H1 (cell line): ENCODE data around the gene SAG. TPM values are rescaled to one million over a fixed set of nuclear protein-coding genes. Genes with fewer than 3 reads are reported as not detected.

Experiments used
- CTCF ChIA-PET: fragments of 300-600 bp; sonication (Branson Sonifier 250); formaldehyde crosslinking; loops from one replicate; lab custom pipeline; 2021; ENCODE audit not compliant: partially characterized antibody; lab: Charles Lee
- POLR2A ChIA-PET: fragments of 300-600 bp; sonication (Branson Sonifier 250); formaldehyde crosslinking; loops from one replicate; lab custom pipeline; 2021; ENCODE audit warnings: inconsistent platforms; ENCODE audit not compliant: partially characterized antibody; lab: Charles Lee
- DNase-seq, 2 experiments: peaks; one replicate each; pipeline versions ENCODE4 v3.0.0 to v3.0.0-alpha.2; 2010 to 2022; ENCODE audit warnings: low spot score in 2 of 2, low read depth in 1 of 2, mixed read lengths in 1 of 2
- FAIRE-seq: peaks from 2 replicates; lab custom pipeline; 2011; peaks lifted over from hg19 to GRCh38; lab: Jason Lieb, UNC
- H2AFZ ChIP-seq: 2 replicates; pipeline ENCODE4 v1.8.1; 2012; ENCODE audit warnings: low read length, inconsistent platforms
- H2AK5ac ChIP-seq: 2 replicates; pipeline ENCODE4 v1.6.1; 2013; ENCODE audit warnings: low read depth, low read length
- H2BK120ac ChIP-seq: replicated peaks from 2 replicates; pipeline ENCODE3; 2013; ENCODE audit warnings: low read depth, low read length, inconsistent platforms
- H2BK12ac ChIP-seq: 2 replicates; pipeline ENCODE4 v1.6.1; 2013; ENCODE audit warnings: low read depth, low read length
- H2BK15ac ChIP-seq: 2 replicates; pipeline ENCODE4 v1.6.1; 2013; ENCODE audit warnings: low read length
- H2BK20ac ChIP-seq: 2 replicates; pipeline ENCODE4 v1.6.1; 2013; ENCODE audit warnings: low read length
- H2BK5ac ChIP-seq: 2 replicates; pipeline ENCODE4 v1.6.1; 2013; ENCODE audit warnings: low read depth, low read length
- H3K14ac ChIP-seq: 2 replicates; pipeline ENCODE4 v1.6.1; 2013; ENCODE audit warnings: inconsistent platforms; ENCODE audit not compliant: insufficient read length
- H3K18ac ChIP-seq: 2 replicates; pipeline ENCODE4 v1.6.1; 2013; ENCODE audit warnings: low read length; ENCODE audit errors: extremely low read depth
- H3K23ac ChIP-seq: 2 replicates; pipeline ENCODE4 v1.6.1; 2013; ENCODE audit warnings: inconsistent platforms; ENCODE audit not compliant: insufficient read length
- H3K23me2 ChIP-seq: 2 replicates; pipeline ENCODE4 v1.6.1; 2013; ENCODE audit warnings: low read depth, low read length
- H3K27ac ChIP-seq: 2 replicates; pipeline ENCODE4 v1.6.1; 2011; ENCODE audit warnings: low read depth, low read length, inconsistent platforms
- H3K27me3 ChIP-seq, 4 experiments: replicated peaks in 1 of 4; 1 replicate in 1 of 4; 2 replicates in 3 of 4; pipeline versions ENCODE4 v1.6.1 to v1.8.1; 2011 to 2013; ENCODE audit warnings: low read length in 3 of 4, mild to moderate bottlenecking in 3 of 4, inconsistent platforms in 2 of 4, mixed read lengths in 2 of 4, moderate library complexity in 1 of 4; ENCODE audit not compliant: control insufficient read depth in 3 of 4, insufficient read depth in 3 of 4; ENCODE audit errors: extremely low read depth in 1 of 4
- H3K36me3 ChIP-seq, 4 experiments: 2 replicates each; pipeline versions ENCODE4 v1.6.1 to v1.8.1; 2011 to 2013; ENCODE audit warnings: mild to moderate bottlenecking in 4 of 4, low read length in 3 of 4, moderate library complexity in 2 of 4, control low read depth in 1 of 4, inconsistent platforms in 1 of 4; ENCODE audit not compliant: insufficient read depth in 4 of 4, control insufficient read depth in 2 of 4
- H3K4ac ChIP-seq: replicated peaks from 2 replicates; pipeline ENCODE3; 2013; ENCODE audit warnings: low read length, low read depth, mixed read lengths, inconsistent platforms; ENCODE audit not compliant: insufficient read length
- H3K4me1 ChIP-seq, 4 experiments: replicated peaks in 1 of 4; 1 replicate in 1 of 4; 2 replicates in 3 of 4; pipeline versions ENCODE4 v1.6.1 to v1.8.1; 2011 to 2013; ENCODE audit warnings: low read length in 3 of 4, inconsistent platforms in 2 of 4, mixed read lengths in 1 of 4; ENCODE audit not compliant: insufficient read depth in 4 of 4, control insufficient read depth in 3 of 4
- H3K4me2 ChIP-seq, 2 experiments: 2 replicates each; pipeline versions ENCODE4 v1.6.1 to v1.8.1; 2011 to 2013; ENCODE audit warnings: low read depth in 2 of 2, low read length in 2 of 2, control low read depth in 1 of 2, inconsistent platforms in 1 of 2, mild to moderate bottlenecking in 1 of 2; ENCODE audit not compliant: insufficient read depth in 1 of 2
- H3K4me3 ChIP-seq, 4 experiments: fragments of 200-600, 300-600 bp in 1 of 4; sonication (generic), shearing (Covaris generic), sonication (Bioruptor Twin) in 1 of 4; 2 replicates each; pipeline versions ENCODE4 v1.5.1 to v1.8.1; 2011 to 2016; ENCODE audit warnings: low read length in 4 of 4, low read depth in 3 of 4, control low read depth in 2 of 4, inconsistent platforms in 2 of 4, mild to moderate bottlenecking in 2 of 4, mixed read lengths in 1 of 4, moderate library complexity in 1 of 4; ENCODE audit not compliant: insufficient read depth in 2 of 4; ENCODE audit errors: extremely low read depth in 1 of 4
- H3K56ac ChIP-seq: replicated peaks from 2 replicates; pipeline ENCODE3; 2013; ENCODE audit warnings: low read depth, mild to moderate bottlenecking, mixed read lengths, low read length, inconsistent platforms; ENCODE audit not compliant: insufficient read length
- H3K79me1 ChIP-seq: 2 replicates; pipeline ENCODE4 v1.6.1; 2013; ENCODE audit warnings: low read depth, low read length, control low read depth
- H3K79me2 ChIP-seq, 2 experiments: 2 replicates each; pipeline versions ENCODE4 v1.6.1 to v1.8.1; 2012 to 2013; ENCODE audit warnings: low read length in 2 of 2, mild to moderate bottlenecking in 2 of 2, inconsistent platforms in 1 of 2; ENCODE audit not compliant: insufficient read depth in 2 of 2, control insufficient read depth in 1 of 2
- H3K9ac ChIP-seq, 4 experiments: replicated peaks in 1 of 4; 1 replicate in 1 of 4; 2 replicates in 3 of 4; pipeline versions ENCODE4 v1.6.1 to v1.8.1; 2011 to 2013; ENCODE audit warnings: low read depth in 3 of 4, low read length in 3 of 4, control low read depth in 2 of 4, mild to moderate bottlenecking in 2 of 4, moderate library complexity in 2 of 4, inconsistent platforms in 1 of 4; ENCODE audit errors: extremely low read depth in 1 of 4
- H3K9me3 ChIP-seq, 2 experiments: 2 replicates each; pipeline versions ENCODE4 v1.6.1 to v1.8.1; 2012 to 2013; ENCODE audit warnings: mild to moderate bottlenecking in 2 of 2, moderate library complexity in 2 of 2, control low read depth in 1 of 2, inconsistent platforms in 1 of 2, low read depth in 1 of 2, low read length in 1 of 2, mixed read lengths in 1 of 2; ENCODE audit not compliant: insufficient read depth in 2 of 2
- H4K20me1 ChIP-seq, 2 experiments: replicated peaks in 1 of 2; 2 replicates each; pipeline versions ENCODE3 to v1.8.1; 2011 to 2013; ENCODE audit warnings: inconsistent platforms in 2 of 2, low read length in 2 of 2, mild to moderate bottlenecking in 1 of 2; ENCODE audit not compliant: insufficient read depth in 2 of 2, control insufficient read depth in 1 of 2
- H4K5ac ChIP-seq: 2 replicates; pipeline ENCODE4 v1.6.1; 2013; ENCODE audit warnings: low read length, low read depth, mixed read lengths, inconsistent platforms; ENCODE audit not compliant: insufficient read length
- H4K8ac ChIP-seq: 2 replicates; pipeline ENCODE4 v1.8.0; 2013; ENCODE audit warnings: mild to moderate bottlenecking, moderate library complexity, low read length, inconsistent platforms; ENCODE audit not compliant: insufficient read depth; ENCODE audit errors: extremely low read depth
- H4K91ac ChIP-seq: replicated peaks from 2 replicates; pipeline ENCODE3; 2013; ENCODE audit warnings: low read length, mixed read lengths, inconsistent platforms; ENCODE audit not compliant: insufficient read length
- CEBPB ChIP-seq: IDR thresholded peaks from 2 replicates; pipeline ENCODE4 v1.6.1; 2012; ENCODE audit warnings: low read depth, low read length
- CTBP2 ChIP-seq: IDR thresholded peaks from 2 replicates; pipeline ENCODE4 v1.7.0; 2011; ENCODE audit warnings: borderline replicate concordance, mild to moderate bottlenecking, moderate library complexity, mixed read lengths, low read length; ENCODE audit not compliant: insufficient read depth, insufficient read length
- HDAC2 ChIP-seq, 2 experiments: fragments of 300-600 bp in 1 of 2; sonication (generic) in 1 of 2; IDR thresholded peaks; 2 replicates each; pipeline ENCODE4 v1.6.1; 2011 to 2012; ENCODE audit warnings: low read depth in 2 of 2, low read length in 2 of 2, mild to moderate bottlenecking in 2 of 2, moderate library complexity in 2 of 2, borderline replicate concordance in 1 of 2, inconsistent platforms in 1 of 2
- NRF1 ChIP-seq: IDR thresholded peaks from 2 replicates; pipeline ENCODE4 v1.6.1; 2011; ENCODE audit warnings: mild to moderate bottlenecking, low read depth, low read length, improper control_type of control experiment
- POLR2A ChIP-seq, 2 experiments: IDR thresholded peaks; 1 replicate in 1 of 2; 2 replicates in 1 of 2; pipeline ENCODE4 v1.6.1; 2011; ENCODE audit warnings: low read depth in 2 of 2, low read length in 2 of 2, mild to moderate bottlenecking in 2 of 2; ENCODE audit errors: control extremely low read depth in 1 of 2
- RAD21 ChIP-seq, 2 experiments: IDR thresholded peaks in 1 of 2; conservative IDR thresholded peaks in 1 of 2; 2 replicates each; pipeline ENCODE4 v1.6.1; 2011; ENCODE audit warnings: low read depth in 2 of 2, low read length in 2 of 2, improper control_type of control experiment in 1 of 2, inconsistent platforms in 1 of 2, mild to moderate bottlenecking in 1 of 2, moderate library complexity in 1 of 2
- RNF2 ChIP-seq: fragments of 200-900, 300-1000 bp; sonication (generic); IDR thresholded peaks from 2 replicates; pipeline ENCODE4 v1.7.1; 2016; ENCODE audit warnings: borderline replicate concordance, low read depth, mild to moderate bottlenecking, antibody characterized with exemption, low read length; ENCODE audit not compliant: poor library complexity, severe bottlenecking; ENCODE audit errors: missing control alignments
- SP1 ChIP-seq: IDR thresholded peaks from 2 replicates; pipeline ENCODE4 v1.6.1; 2011; ENCODE audit warnings: low read depth, low read length
- SRF ChIP-seq: IDR thresholded peaks from 2 replicates; pipeline ENCODE4 v1.6.1; 2011; ENCODE audit warnings: mild to moderate bottlenecking, low read depth, low read length, moderate library complexity
- TCF12 ChIP-seq: IDR thresholded peaks from 2 replicates; pipeline ENCODE4 v1.6.1; 2011; ENCODE audit warnings: low read depth, mild to moderate bottlenecking, low read length
- WGBS, 2 experiments: shearing (Covaris generic) in 1 of 2; methylation state at CpG; one replicate each; pipeline versions ENCODE4 v1.1.6 to v1.1.7; 2013 to 2015; ENCODE audit warnings: low lambda C conversion rate in 2 of 2, mixed read lengths in 2 of 2, inconsistent platforms in 1 of 2, low coverage in 1 of 2, missing lambda C conversion rate in 1 of 2; ENCODE audit not compliant: insufficient replicate concordance in 2 of 2, insufficient coverage in 1 of 2, insufficient read length in 1 of 2; ENCODE audit errors: extremely low coverage in 1 of 2, missing lambda C conversion rate in 1 of 2; 5-methylcytosine and 5-hydroxymethylcytosine counted together
- polyA plus RNA-seq, 7 experiments: library from polyadenylated mRNA; depleted of rRNA in 3 of 7; stranded (reverse) in 5 of 7; unstranded in 2 of 7; fragments of >200 nt in 5 of 7; fragments of 200-250 nt in 2 of 7; gene quantifications; 1 replicate in 5 of 7; 2 replicates in 1 of 7; 4 replicates in 1 of 7; pipeline versions ENCODE4 v1.2.1 to v1.2.3, GENCODE V29; 2011 to 2013; ENCODE audit warnings: missing spikeins in 2 of 7, mixed read lengths in 2 of 7
- total RNA-seq: library from RNA; stranded (reverse); fragmentation: NEBNext Ultra II Directional; extraction: Animal tissue kit (Norgen Biotek cat#: 25700); gene quantifications from 2 replicates; pipeline ENCODE4 v1.2.1, GENCODE V29; 2021
- TF ChIP-seq, protein P1 (sequence below): IDR thresholded peaks from 2 replicates; pipeline ENCODE4 v1.6.1; 2011; ENCODE audit warnings: low read depth, mild to moderate bottlenecking, low read length; ENCODE audit not compliant: insufficient read depth

SAG gene
- total and polyA plus RNA-seq, 2 of the 8 experiments (the other 6 are each of a cell fraction or from before 2014, with no cell fraction given): not detected

DNA sequence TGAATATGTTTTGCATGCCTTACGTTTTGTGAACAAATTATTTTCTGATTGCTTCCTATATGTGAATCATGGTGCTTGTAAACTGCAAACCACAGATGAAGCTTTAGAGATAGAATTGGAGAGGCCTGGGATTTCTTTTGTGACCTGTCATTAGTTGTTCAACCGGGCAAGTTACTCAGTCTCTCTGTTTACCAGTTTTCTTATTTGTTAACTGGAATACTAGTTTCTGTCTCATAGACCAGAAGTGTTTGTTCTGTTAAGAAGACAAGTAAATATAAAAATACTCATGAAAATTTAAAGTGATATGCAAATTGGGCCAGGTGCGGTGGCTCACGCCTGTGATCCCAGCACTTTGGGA lies 74.0 kb downstream of the SAG start:
- Histone ChIP-seq H3K4ac (no peak overlapping the region), H3K4me3 (no peak overlapping the region), H2BK5ac (no peak overlapping the region), H4K91ac (no peak overlapping the region), H3K9me3 (no peaks in the 10 kb centered on the region), H2AFZ (no peak overlapping the region), H3K27me3 (no peaks in the 10 kb centered on the region), H3K36me3 (no peaks in the 10 kb centered on the region), H3K4me1 (peaks cover 2 to 6% (median 5%) of the 10 kb centered on the region in 4 experiments; a peak in 5 of 7 replicates), H2BK120ac (no peak overlapping the region), H3K23me2 (0 out of 2 replicates have a peak, but pooled peaks cover 3% of the 10 kb centered on the region), H3K56ac (no peak overlapping the region), H4K20me1 (peaks cover 5 to 9% of the 10 kb centered on the region in 2 experiments), H3K4me2 (no peak overlapping the region), H3K9ac (no peak overlapping the region), H2BK12ac (no peak overlapping the region), H2BK15ac (no peak overlapping the region), H3K23ac (no peak overlapping the region), H3K14ac (no peak overlapping the region), H2AK5ac (no peak overlapping the region), H3K18ac (no peak overlapping the region), H3K27ac (no peak overlapping the region), H2BK20ac (no peak overlapping the region), H3K79me1 (peaks cover 9% of the 10 kb centered on the region), H4K8ac (no peak overlapping the region), H3K79me2 (peaks cover 0 to 14% of the 10 kb centered on the region in 2 experiments; a peak in 2 of 4 replicates), H4K5ac (no peak overlapping the region)
- DNase-seq (no peak), FAIRE-seq (no peak)
- ChIA-PET CTCF (no interaction called here), POLR2A (no interaction called here)
- WGBS, 2 experiments: 93% methylated on average over 4 of the region's 4 CpGs; no CpG with 5 or more reads in 1 of the 2 experiments
- no peak for TF ChIP-seq TCF12
- no peak for TF ChIP-seq SRF
- no peak for TF ChIP-seq CTBP2
- no peak for TF ChIP-seq CEBPB
- TF ChIP-seq SP1: no peak
- TF ChIP-seq RNF2: no peak
- no peak for TF ChIP-seq RAD21 (IDR thresholded peaks at IDR 0.05 in 1 of 2, conservative IDR thresholded peaks at IDR 0.05 in 1 of 2; ENCODE audit: low read depth in 2 of 2, low read length in 2 of 2)
- no peak for TF ChIP-seq POLR2A (IDR thresholded peaks at IDR 0.05; ENCODE audit: control extremely low read depth in 1 of 2, low read depth in 2 of 2, low read length in 2 of 2)
- TF ChIP-seq HDAC2 (IDR thresholded peaks at IDR 0.05; ENCODE audit: borderline replicate concordance in 1 of 2, low read depth in 2 of 2, low read length in 2 of 2): no peak
- TF ChIP-seq, protein P1, sequence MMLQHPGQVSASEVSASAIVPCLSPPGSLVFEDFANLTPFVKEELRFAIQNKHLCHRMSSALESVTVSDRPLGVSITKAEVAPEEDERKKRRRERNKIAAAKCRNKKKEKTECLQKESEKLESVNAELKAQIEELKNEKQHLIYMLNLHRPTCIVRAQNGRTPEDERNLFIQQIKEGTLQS: no peak
- no peak for TF ChIP-seq NRF1
